GM06990 (cell line): ENCODE results near the gene BFSP1.

ENCODE experiments used
- DNase-seq: peaks from one replicate; pipeline ENCODE4 v3.0.0-alpha.2; 2011; ENCODE audit not compliant: insufficient read length; ENCODE audit errors: extremely low read depth
- H3K27me3 ChIP-seq: replicated peaks from 2 replicates; pipeline ENCODE4 v1.6.0; 2011; ENCODE audit warnings: low read length; ENCODE audit not compliant: control insufficient read depth, insufficient read depth
- H3K36me3 ChIP-seq: 2 replicates; pipeline ENCODE4 v1.5.1; 2011; ENCODE audit warnings: low read length; ENCODE audit not compliant: control insufficient read depth, insufficient read depth
- H3K4me3 ChIP-seq: replicated peaks from 2 replicates; pipeline ENCODE4 v1.5.1; 2011; ENCODE audit warnings: low read depth, mild to moderate bottlenecking, control low read depth, low read length
- CTCF ChIP-seq: IDR thresholded peaks from 2 replicates; pipeline ENCODE4 v1.5.1; 2011; ENCODE audit warnings: low read length, control low read depth, mild to moderate bottlenecking, inconsistent platforms; ENCODE audit not compliant: insufficient read depth, poor library complexity, severe bottlenecking

The BFSP1 gene

GRCh38 chr20:17446171-17446570 lies 85.0 kb downstream of the BFSP1 start:
- H3K4me3 ChIP-seq: no peak overlapping the region
- no peak for DNase-seq
- no peak for TF ChIP-seq CTCF
- H3K36me3 ChIP-seq: no peaks in the 10 kb centered on the region
- peaks cover 1% of the 10 kb centered on the region for H3K27me3 ChIP-seq

GRCh38 chr20:17445543-17445942 lies 85.6 kb downstream of the BFSP1 start:
- DNase-seq: no peak
- Histone ChIP-seq H3K4me3 (no peak overlapping the region), H3K36me3 (no peaks in the 10 kb centered on the region), H3K27me3 (peaks cover 1% of the 10 kb centered on the region)
- TF ChIP-seq CTCF: no peak

GRCh38 chr20:17444091-17444490 lies 87.1 kb downstream of the BFSP1 start:
- DNase-seq: no peak
- no peaks in the 10 kb centered on the region for H3K36me3 ChIP-seq
- TF ChIP-seq CTCF: no peak
- peaks cover 1% of the 10 kb centered on the region for H3K27me3 ChIP-seq
- no peak overlapping the region for H3K4me3 ChIP-seq
